ENCODE results near the gene FKBP1A. TPM values are rescaled to one million over a fixed set of nuclear protein-coding genes. Genes with fewer than 3 reads are reported as not detected.
"Not testable (repeated sequence)": the region's sequence is repeated elsewhere in the genome, so short reads cannot be mapped to it uniquely, and the experiment has no call there.

FKBP1A gene
- total and polyA plus RNA-seq, 9 of the 15 experiments (the other 6 are each of a cell fraction or from before 2014, with no cell fraction given): 48.8 to 502 (median 89.6) TPM

DNA sequence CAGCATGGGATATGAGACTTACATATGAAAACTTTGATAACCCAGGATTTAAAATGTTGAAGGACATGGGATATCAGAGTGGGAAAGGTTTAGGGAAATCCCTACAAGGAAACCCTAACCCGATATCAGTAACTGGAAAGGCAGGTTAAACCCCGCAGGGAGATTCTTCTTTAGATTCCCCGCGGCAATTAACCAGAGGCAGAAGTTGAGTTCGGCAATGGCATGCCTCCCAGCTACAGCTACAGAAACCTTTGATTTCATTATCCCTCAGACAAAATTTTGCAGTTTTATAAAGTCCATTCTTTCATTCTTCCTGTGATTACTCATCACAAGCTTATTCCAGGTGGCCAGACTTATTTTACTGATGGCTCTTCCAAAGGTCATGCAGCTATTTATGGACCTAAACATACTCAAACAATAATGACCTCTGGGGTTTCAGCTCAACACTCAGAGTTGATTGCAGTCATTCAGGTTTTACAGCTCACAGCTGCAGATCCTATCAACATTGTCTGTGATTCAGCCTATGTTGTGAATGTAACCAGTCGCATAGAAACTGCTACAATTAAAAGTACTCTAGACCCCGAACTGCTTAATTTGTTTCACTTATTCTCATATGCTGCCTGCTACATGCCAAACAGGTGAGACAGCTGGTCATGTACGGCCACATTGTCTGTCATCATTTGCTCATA, 7.0 kb upstream of the FKBP1A start:
- ATAC-seq; H3K9me1 ChIP-seq (ENCODE audit: control insufficient read depth, insufficient read depth, low read length); H3K9me3 ChIP-seq (replicated peaks; ENCODE audit: control insufficient read depth, insufficient read depth, low read depth, low read length); H3K36me3 ChIP-seq (ENCODE audit: control insufficient read depth, insufficient read depth, low read length); FAIRE-seq; H3K4me2 ChIP-seq (ENCODE audit: insufficient read depth, low read length); H3K4me1 ChIP-seq (replicated peaks in 1 of 2; ENCODE audit: control insufficient read depth in 2 of 2, insufficient read depth in 2 of 2, low read length in 2 of 2); in situ Hi-C loops (cut with MboI); H3K4me3 ChIP-seq; H3K79me2 ChIP-seq (ENCODE audit: control insufficient read depth, insufficient read depth, low read length); BruUV-seq (replicated peaks); DNase-seq (ENCODE audit: extremely low read depth in 1 of 4, low spot score in 3 of 4); H3K27me3 ChIP-seq (ENCODE audit: control insufficient read depth in 2 of 2, insufficient read depth in 2 of 2, low read length in 2 of 2); H4K20me1 ChIP-seq (replicated peaks; ENCODE audit: control insufficient read depth, insufficient read depth, low read length); H2AFZ ChIP-seq (ENCODE audit: low read depth, low read length); H3K27ac ChIP-seq (ENCODE audit: extremely low read depth, low read depth, low read length); H3K9ac ChIP-seq (ENCODE audit: insufficient read depth in 1 of 2, low read depth in 2 of 2, low read length in 2 of 2): not testable (repeated sequence)
- CTCF ChIA-PET (ENCODE audit: low intra/inter-chr PET ratio): interaction anchor here (0.7 kb wide), 1 partner anchor 38 kb away, joined by 3 read pairs; no protein-coding TSS in a partner anchor
- POLR2A ChIA-PET: interaction anchor here (1.3 kb wide), 1 partner anchor 10 kb away, joined by 4 read pairs; no protein-coding TSS in a partner anchor
- intact Hi-C loops (cut with micrococcal nuclease): loop anchor here (5.0 to 10.0 kb wide), 2 partner anchors 37 to 185 kb away; no protein-coding TSS in a partner anchor
- 9% methylated on average over 8 of the region's 8 CpGs for WGBS (ENCODE audit: insufficient coverage, low coverage, missing lambda C conversion rate)
- TF ChIP-seq CBFA2T3 (IDR thresholded peaks at IDR 0.05): peak; percentile 16; the same call in 1 of the 2 replicates
- TF ChIP-seq KDM1A (IDR thresholded peaks at IDR 0.05): 0 out of 4 replicates have a peak, but pooled peaks of 1 of the 2 experiments have one; percentile 10
- TF ChIP-seq, protein P1, sequence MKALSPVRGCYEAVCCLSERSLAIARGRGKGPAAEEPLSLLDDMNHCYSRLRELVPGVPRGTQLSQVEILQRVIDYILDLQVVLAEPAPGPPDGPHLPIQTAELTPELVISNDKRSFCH (CRISPR knock-in tag; IDR thresholded peaks at IDR 0.05): not testable (repeated sequence)
- TF ChIP-seq, protein P1 (tag; IDR thresholded peaks at IDR 0.05): peak; percentile 66; the same call in 1 of the 2 replicates
- TF ChIP-seq MEF2D (tag; conservative IDR thresholded peaks at IDR 0.05; ENCODE audit: low read depth): 0 out of 2 replicates have a peak, but pooled peaks have one; percentile 18

Data from K562 (cell line).